Ovary (tissue), 9 donors: ENCODE results near the gene OR8A1. TPM values are rescaled to one million over a fixed set of nuclear protein-coding genes. Genes with fewer than 3 reads are reported as not detected.

ENCODE experiments used
- DNase-seq, 5 donors: peaks; one replicate each; pipeline ENCODE4 v3.0.0-alpha.2; 2019 to 2020
- H3K27ac ChIP-seq, 2 donors: fragments of 200-600 bp; one replicate each; pipeline versions ENCODE4 v1.5.1 to v1.8.0; 2019 to 2022
- H3K27me3 ChIP-seq: fragments of 200-600 bp; one replicate; pipeline ENCODE4 v1.8.0; 2022
- H3K36me3 ChIP-seq: fragments of 200-600 bp; sonication (generic); one replicate; pipeline ENCODE4 v1.5.1; 2019
- H3K4me1 ChIP-seq: one replicate; pipeline ENCODE4 v1.8.1; 2013; ENCODE audit warnings: mild to moderate bottlenecking, moderate library complexity; ENCODE audit not compliant: insufficient read depth
- H3K4me3 ChIP-seq: fragments of 200-600 bp; sonication (generic); one replicate; pipeline ENCODE4 v1.5.1; 2017
- H3K9me3 ChIP-seq, 2 donors: fragments of 200-600 bp in 1 of 2; sonication (generic) in 1 of 2; one replicate each; pipeline versions ENCODE4 v1.5.1 to v1.8.1; 2013 to 2019; ENCODE audit warnings: mild to moderate bottlenecking in 1 of 2, moderate library complexity in 1 of 2
- EP300 ChIP-seq: sonication (generic); formaldehyde crosslinking; IDR thresholded peaks from one replicate; pipeline ENCODE4 v1.6.1; 2017; ENCODE audit warnings: antibody characterized with exemption
- POLR2A ChIP-seq: fragments of 450-650 bp; IDR thresholded peaks from one replicate; pipeline ENCODE4 v1.6.1; 2017; ENCODE audit warnings: antibody characterized with exemption, mild to moderate bottlenecking, moderate library complexity
- WGBS, 3 donors: extraction: QIAGEN DNeasy Blood & Tissue Kit in 1 of 3; methylation state at CpG; one replicate each; pipeline versions ENCODE4 v1.1.5 to v1.1.7; 2013 to 2017; 5-methylcytosine and 5-hydroxymethylcytosine counted together
- intact Hi-C, 4 donors: fragments of 100-400 bp; cut with DNase I; formaldehyde crosslinking; loops; one replicate each; pipeline versions ENCODE4 v1.11.0 to v1.15.1; 2022 to 2023
- polyA plus RNA-seq, 2 donors: library from polyadenylated mRNA; stranded (reverse); fragments of 200-250 nt in 1 of 2; fragments of 350-450 nt in 1 of 2; fragmentation: Illumina TruSeq in 1 of 2; extraction: RNeasy Lipid Tissue Mini Kit (QIAGEN cat#74804) in 1 of 2; gene quantifications; one replicate each; pipeline ENCODE4 v1.2.3, GENCODE V29; 2013 to 2014
- total RNA-seq, 7 donors: library from RNA; depleted of rRNA in 2 of 7; stranded (reverse); fragments of >200 nt in 2 of 7; fragmentation: NEBNext Ultra II Directional in 3 of 7; extraction: Animal tissue kit (Norgen Biotek cat#: 25700) in 3 of 7; gene quantifications; one replicate each; pipeline versions ENCODE4 v1.1.0 to v1.2.4, GENCODE V29; 2016 to 2023
- TF ChIP-seq, protein P1 (sequence below), 3 donors: fragments of 450-650 bp in 2 of 3; fragments of 200-600 bp in 1 of 3; IDR thresholded peaks; one replicate each; pipeline versions ENCODE4 v1.5.1 to v1.8.0; 2016 to 2022; ENCODE audit warnings: antibody characterized with exemption in 3 of 3, mild to moderate bottlenecking in 1 of 3
- donor health status: DM: no; HTN: no; CAD: no; lungs with moderate emphysema.
- donor health status: DM: no; HTN: no; CAD: no.
- donor health status: Bipolar disorder and iron deficiency.
- donor health status: DM: yes; HTN: yes; CAD: no.
- donor health status: DM: no; HTN: no; CAD: no.
- donor health status: DM: yes; HTN: yes; CAD: no.

OR8A1 gene
- total and polyA plus RNA-seq, 9 donors = not detected

DNA sequence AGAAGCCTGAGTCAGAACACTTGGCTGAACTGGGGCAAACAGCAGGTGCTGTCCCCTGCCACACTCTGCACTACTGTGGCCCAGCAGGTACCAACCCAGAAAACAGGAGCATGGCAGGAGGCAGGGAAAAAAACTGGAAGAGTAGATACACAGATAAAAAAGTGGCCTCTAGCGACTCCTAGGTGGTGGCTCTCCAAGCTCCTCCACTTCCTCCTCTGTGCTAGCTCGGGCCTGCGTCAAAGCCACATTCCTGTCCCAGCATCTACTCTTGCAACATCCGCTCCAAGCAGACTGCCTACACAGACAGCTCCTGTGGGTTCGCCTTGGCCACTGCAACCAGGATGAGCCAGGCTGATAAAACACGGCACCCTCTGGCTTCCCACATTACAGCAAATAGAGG, 33.3 kb upstream of the OR8A1 start:
- H3K4me1 ChIP-seq = no peaks in the 10 kb centered on the region
- no peaks in the 10 kb centered on the region for H3K9me3 ChIP-seq
- no peak overlapping the region for H3K4me3 ChIP-seq
- intact Hi-C loops = no loop called here
- TF ChIP-seq EP300 = no peak
- TF ChIP-seq, protein P1, sequence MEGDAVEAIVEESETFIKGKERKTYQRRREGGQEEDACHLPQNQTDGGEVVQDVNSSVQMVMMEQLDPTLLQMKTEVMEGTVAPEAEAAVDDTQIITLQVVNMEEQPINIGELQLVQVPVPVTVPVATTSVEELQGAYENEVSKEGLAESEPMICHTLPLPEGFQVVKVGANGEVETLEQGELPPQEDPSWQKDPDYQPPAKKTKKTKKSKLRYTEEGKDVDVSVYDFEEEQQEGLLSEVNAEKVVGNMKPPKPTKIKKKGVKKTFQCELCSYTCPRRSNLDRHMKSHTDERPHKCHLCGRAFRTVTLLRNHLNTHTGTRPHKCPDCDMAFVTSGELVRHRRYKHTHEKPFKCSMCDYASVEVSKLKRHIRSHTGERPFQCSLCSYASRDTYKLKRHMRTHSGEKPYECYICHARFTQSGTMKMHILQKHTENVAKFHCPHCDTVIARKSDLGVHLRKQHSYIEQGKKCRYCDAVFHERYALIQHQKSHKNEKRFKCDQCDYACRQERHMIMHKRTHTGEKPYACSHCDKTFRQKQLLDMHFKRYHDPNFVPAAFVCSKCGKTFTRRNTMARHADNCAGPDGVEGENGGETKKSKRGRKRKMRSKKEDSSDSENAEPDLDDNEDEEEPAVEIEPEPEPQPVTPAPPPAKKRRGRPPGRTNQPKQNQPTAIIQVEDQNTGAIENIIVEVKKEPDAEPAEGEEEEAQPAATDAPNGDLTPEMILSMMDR (IDR thresholded peaks at IDR 0.05) = no peak
- no peak for TF ChIP-seq POLR2A
- H3K27me3 ChIP-seq = no peaks in the 10 kb centered on the region
- H3K36me3 ChIP-seq = no peaks in the 10 kb centered on the region
- DNase-seq = no peak
- H3K27ac ChIP-seq = no peak overlapping the region
- WGBS, 3 donors = 49 to 64% (median 62%) methylated on average over 6 of the region's 6 CpGs

DNA sequence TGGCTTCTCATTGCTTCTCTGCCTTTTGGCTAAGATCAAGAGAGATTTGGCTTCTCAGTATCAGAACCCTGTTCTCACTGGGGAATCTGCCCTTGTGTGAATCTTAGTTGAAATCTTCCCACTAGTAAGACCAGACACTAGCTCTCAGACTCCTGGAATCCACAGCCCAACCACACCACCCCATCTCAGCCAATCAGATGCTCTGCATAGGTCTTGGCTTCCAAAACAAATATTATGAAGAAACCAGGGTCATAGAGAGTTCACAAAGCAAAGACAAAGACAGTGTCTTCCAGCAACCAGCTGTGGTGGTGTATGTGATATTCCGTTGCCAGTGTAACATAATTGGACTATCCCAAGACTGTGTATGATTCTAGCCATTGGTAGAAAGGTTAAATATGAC, 31.8 kb upstream of the OR8A1 start:
- TF ChIP-seq, protein P1 (IDR thresholded peaks at IDR 0.05) = no peak
- 28 to 78% (median 53%) methylated on average over 1 of the region's 1 CpG for WGBS, 3 donors
- intact Hi-C loops = no loop called here
- no peak overlapping the region for H3K27ac ChIP-seq
- no peaks in the 10 kb centered on the region for H3K36me3 ChIP-seq
- H3K4me1 ChIP-seq = no peaks in the 10 kb centered on the region
- no peaks in the 10 kb centered on the region for H3K27me3 ChIP-seq
- no peaks in the 10 kb centered on the region for H3K9me3 ChIP-seq
- DNase-seq = no peak
- no peak overlapping the region for H3K4me3 ChIP-seq

DNA sequence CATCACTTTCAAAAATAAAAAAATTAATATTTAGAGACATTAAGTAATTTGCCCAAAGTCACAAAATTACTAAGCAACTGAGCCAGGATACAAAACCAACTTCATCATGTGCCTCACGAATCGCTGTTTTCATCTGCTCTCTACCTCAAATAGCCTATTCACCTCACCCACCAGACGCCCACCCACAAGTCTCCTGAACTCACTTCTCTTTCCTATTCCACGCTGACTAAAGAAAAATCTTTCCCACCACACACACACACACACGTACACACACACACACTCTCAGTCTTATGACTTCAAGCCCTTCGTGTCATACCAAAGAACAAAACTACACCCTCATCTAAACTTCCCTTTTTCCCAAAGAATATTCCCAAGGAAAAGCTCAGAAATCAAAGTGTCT, 28.6 kb upstream of the OR8A1 start:
- intact Hi-C loops = no loop called here
- 74 to 82% (median 77%) methylated on average over 6 of the region's 6 CpGs for WGBS, 3 donors
- H3K9me3 ChIP-seq = no peaks in the 10 kb centered on the region
- H3K27me3 ChIP-seq = no peaks in the 10 kb centered on the region
- H3K36me3 ChIP-seq = no peaks in the 10 kb centered on the region
- no peak for DNase-seq
- no peak for TF ChIP-seq EP300
- TF ChIP-seq POLR2A = no peak
- TF ChIP-seq, protein P1 (IDR thresholded peaks at IDR 0.05) = no peak
- no peaks in the 10 kb centered on the region for H3K4me1 ChIP-seq
- H3K4me3 ChIP-seq = no peak overlapping the region
- no peak overlapping the region for H3K27ac ChIP-seq

DNA sequence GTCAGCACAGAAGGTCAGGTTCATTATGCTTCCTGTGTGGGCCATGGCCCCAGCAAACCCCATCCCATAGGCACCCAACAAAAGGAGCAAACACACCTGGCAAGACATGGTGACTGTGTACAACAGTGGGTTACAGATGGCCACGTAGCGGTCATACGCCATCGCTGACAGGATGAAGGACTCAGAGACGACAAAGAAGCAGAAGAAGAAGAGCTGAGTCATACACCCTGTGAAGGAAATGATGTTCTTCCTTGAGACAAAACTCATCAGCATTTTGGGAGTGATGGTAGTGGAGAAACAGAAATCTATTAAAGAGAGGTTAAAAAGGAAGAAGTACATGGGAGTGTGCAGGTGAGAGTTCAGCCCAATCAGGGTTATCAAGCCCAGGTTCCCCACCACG, 26.7 kb upstream of the OR8A1 start:
- no peaks in the 10 kb centered on the region for H3K27me3 ChIP-seq
- WGBS, 3 donors = 80 to 89% (median 83%) methylated on average over 6 of the region's 6 CpGs
- no peaks in the 10 kb centered on the region for H3K9me3 ChIP-seq
- no peak overlapping the region for H3K27ac ChIP-seq
- H3K4me1 ChIP-seq = no peaks in the 10 kb centered on the region
- no peak for DNase-seq
- intact Hi-C loops = no loop called here
- no peak overlapping the region for H3K4me3 ChIP-seq
- TF ChIP-seq POLR2A = no peak
- TF ChIP-seq, protein P1 (IDR thresholded peaks at IDR 0.05) = no peak
- TF ChIP-seq EP300 = no peak
- H3K36me3 ChIP-seq = no peaks in the 10 kb centered on the region

DNA sequence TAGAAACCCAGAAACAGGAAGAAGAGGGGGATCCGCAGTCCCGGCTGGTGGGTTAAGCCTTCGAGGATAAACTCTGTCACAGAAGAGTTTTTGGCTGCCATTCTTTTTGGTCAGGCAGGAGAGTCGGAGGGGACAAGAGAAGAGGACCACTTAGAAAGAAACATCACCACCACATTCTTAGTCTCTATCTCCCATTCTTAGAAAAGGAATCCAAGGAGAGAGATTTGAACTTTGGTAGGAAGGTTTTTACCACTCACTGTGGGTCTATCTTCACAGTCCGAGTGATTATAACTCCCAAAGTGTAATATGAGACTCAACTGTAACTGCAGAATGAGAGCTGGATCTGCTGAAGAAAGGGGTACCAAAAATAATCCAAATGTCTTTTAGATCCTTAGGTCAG, 26.2 kb upstream of the OR8A1 start, which contains the start of gene OR8B12:
OR8B12 (minus strand) TSS at position 101 of the 400 bp plus-strand sequence; CDS start at position 101, 0 bp downstream.
- no peak for DNase-seq
- Histone ChIP-seq H3K27ac (no peak within 1 kb of the TSS), H3K4me3 (no peak within 1 kb of the TSS), H3K4me1 (no peaks in the 10 kb centered on the region), H3K9me3 (no peaks in the 10 kb centered on the region), H3K36me3 (no peaks in the 10 kb centered on the region), H3K27me3 (no peaks in the 10 kb centered on the region)
- 77 to 85% (median 85%) methylated on average over 5 of the region's 5 CpGs for WGBS, 3 donors
- no peak for TF ChIP-seq EP300
- TF ChIP-seq, protein P1 (IDR thresholded peaks at IDR 0.05) = no peak
- no peak for TF ChIP-seq POLR2A
- intact Hi-C loops = no loop called here
